KMS-11 (cell line): ENCODE results near the gene KLF7.

Experiments
- H2AFZ ChIP-seq: fragments of 200-600 bp; sonication (generic); 2 replicates; pipeline ENCODE4 v1.6.1; 2016; ENCODE audit warnings: antibody characterized with exemption, mixed run types, low read depth
- H3K27ac ChIP-seq: fragments of 200-600 bp; sonication (generic); 2 replicates; pipeline ENCODE4 v1.6.1; 2016; ENCODE audit warnings: mild to moderate bottlenecking, mixed run types
- H3K27me3 ChIP-seq: fragments of 200-600 bp; sonication (generic); 2 replicates; pipeline ENCODE4 v1.6.1; 2017; ENCODE audit warnings: mild to moderate bottlenecking, low read depth, mixed run types, moderate library complexity; ENCODE audit not compliant: insufficient read depth
- H3K36me3 ChIP-seq: fragments of 200-600 bp; sonication (generic); 2 replicates; pipeline ENCODE4 v1.6.1; 2017; ENCODE audit warnings: mild to moderate bottlenecking, mixed run types; ENCODE audit not compliant: insufficient read depth
- H3K4me1 ChIP-seq: fragments of 200-600 bp; sonication (generic); 2 replicates; pipeline ENCODE4 v1.6.1; 2016; ENCODE audit warnings: mild to moderate bottlenecking, low read depth, mixed run types; ENCODE audit not compliant: poor library complexity, severe bottlenecking
- H3K4me2 ChIP-seq: fragments of 200-600 bp; sonication (generic); 2 replicates; pipeline ENCODE4 v1.7.0; 2016; ENCODE audit warnings: mild to moderate bottlenecking, mixed run types
- H3K4me3 ChIP-seq: fragments of 200-600 bp; sonication (generic); IDR thresholded peaks from 2 replicates; pipeline ENCODE4 v1.6.1; 2017; ENCODE audit warnings: low read depth, low read length, mixed read lengths; ENCODE audit not compliant: insufficient read depth
- H3K79me2 ChIP-seq: fragments of 200-600 bp; sonication (generic); 2 replicates; pipeline ENCODE4 v1.6.1; 2016; ENCODE audit warnings: low read depth, mixed run types; ENCODE audit not compliant: insufficient read depth
- H3K9ac ChIP-seq: fragments of 200-600 bp; sonication (generic); 2 replicates; pipeline ENCODE4 v1.6.1; 2016; ENCODE audit warnings: mild to moderate bottlenecking, mixed run types
- H4K20me1 ChIP-seq: fragments of 200-600 bp; sonication (generic); 2 replicates; pipeline ENCODE4 v1.6.1; 2016; ENCODE audit warnings: mild to moderate bottlenecking, mixed run types; ENCODE audit not compliant: insufficient read depth
- TF ChIP-seq, protein P1 (sequence below): fragments of 200-600 bp; sonication (generic); conservative IDR thresholded peaks from 2 replicates; pipeline ENCODE4 v1.6.1; 2017; ENCODE audit warnings: low read depth, mild to moderate bottlenecking, antibody characterized with exemption, low read length, moderate library complexity, mixed read lengths

KLF7 gene

DNA sequence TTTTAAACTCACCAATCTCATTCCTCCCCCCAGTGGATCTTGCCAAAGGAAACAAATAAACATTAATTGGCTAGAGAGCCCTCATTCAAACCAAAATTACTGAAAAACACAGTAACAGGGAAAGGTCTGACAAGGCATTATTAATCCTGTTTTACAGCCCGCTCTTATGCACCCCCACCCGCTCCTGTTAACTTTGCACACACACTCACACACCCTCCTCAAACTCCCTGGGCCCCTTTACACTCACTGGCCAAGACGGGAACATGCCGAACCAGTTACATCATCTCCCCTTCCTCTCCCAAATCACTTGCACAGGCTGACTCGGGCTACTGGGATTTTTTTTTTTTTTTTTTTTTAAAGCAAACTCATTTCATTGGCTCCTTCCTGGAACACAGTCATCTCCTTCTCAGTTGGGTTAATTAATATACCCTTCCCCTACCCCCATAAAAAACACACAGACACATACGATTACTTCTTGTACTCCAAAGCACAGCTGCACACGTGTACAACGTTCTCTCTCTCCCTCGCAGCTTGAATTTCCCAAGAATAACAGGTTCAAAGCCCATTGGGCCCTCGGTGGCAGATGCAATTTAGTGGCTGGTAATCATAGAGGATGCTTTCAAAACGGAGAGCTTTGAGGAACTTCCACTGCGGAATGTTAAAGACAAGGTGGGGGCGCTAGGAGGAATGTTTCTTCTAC, 31.8 kb downstream of the KLF7 start:
- no peak overlapping the region for H3K4me3 ChIP-seq
- H2AFZ ChIP-seq: peak overlapping the region; percentile 63
- peak overlapping the region; percentile 78 for H3K4me2 ChIP-seq
- TF ChIP-seq, protein P1, sequence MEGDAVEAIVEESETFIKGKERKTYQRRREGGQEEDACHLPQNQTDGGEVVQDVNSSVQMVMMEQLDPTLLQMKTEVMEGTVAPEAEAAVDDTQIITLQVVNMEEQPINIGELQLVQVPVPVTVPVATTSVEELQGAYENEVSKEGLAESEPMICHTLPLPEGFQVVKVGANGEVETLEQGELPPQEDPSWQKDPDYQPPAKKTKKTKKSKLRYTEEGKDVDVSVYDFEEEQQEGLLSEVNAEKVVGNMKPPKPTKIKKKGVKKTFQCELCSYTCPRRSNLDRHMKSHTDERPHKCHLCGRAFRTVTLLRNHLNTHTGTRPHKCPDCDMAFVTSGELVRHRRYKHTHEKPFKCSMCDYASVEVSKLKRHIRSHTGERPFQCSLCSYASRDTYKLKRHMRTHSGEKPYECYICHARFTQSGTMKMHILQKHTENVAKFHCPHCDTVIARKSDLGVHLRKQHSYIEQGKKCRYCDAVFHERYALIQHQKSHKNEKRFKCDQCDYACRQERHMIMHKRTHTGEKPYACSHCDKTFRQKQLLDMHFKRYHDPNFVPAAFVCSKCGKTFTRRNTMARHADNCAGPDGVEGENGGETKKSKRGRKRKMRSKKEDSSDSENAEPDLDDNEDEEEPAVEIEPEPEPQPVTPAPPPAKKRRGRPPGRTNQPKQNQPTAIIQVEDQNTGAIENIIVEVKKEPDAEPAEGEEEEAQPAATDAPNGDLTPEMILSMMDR: no peak
- H3K27me3 ChIP-seq: no peaks in the 10 kb centered on the region
- H3K4me1 ChIP-seq: peaks cover 86% of the 10 kb centered on the region
- no peaks in the 10 kb centered on the region for H4K20me1 ChIP-seq
- no peaks in the 10 kb centered on the region for H3K36me3 ChIP-seq
- H3K79me2 ChIP-seq: peaks cover 39% of the 10 kb centered on the region
- peak overlapping the region; percentile 84 for H3K27ac ChIP-seq
- H3K9ac ChIP-seq: peak overlapping the region; percentile 55; the same call in 1 of the 2 replicates

DNA sequence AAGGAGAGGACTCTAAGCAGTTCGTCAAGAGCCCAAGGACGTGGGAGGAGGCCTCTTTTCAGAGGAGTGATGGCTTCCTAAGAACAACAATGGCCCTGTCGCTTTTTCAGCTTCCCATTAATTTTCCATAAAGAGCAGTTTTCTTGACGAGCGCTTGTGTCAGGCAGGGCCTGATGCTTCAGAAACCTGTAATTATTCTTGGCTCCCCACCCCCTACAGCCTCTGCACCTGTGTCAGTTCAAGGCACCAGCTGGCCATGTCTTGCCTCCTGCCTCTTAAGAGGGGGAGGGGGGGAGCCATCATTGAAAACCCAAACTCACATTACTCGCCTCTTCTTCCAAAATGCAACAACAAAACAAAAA, 32.3 kb downstream of the KLF7 start:
- Histone ChIP-seq H3K4me1 (peaks cover 81% of the 10 kb centered on the region), H3K27ac (peak overlapping the region; percentile 84), H2AFZ (peak overlapping the region; percentile 63), H3K27me3 (no peaks in the 10 kb centered on the region), H3K79me2 (peaks cover 38% of the 10 kb centered on the region), H3K4me3 (no peak overlapping the region), H4K20me1 (no peaks in the 10 kb centered on the region), H3K36me3 (no peaks in the 10 kb centered on the region), H3K4me2 (peak overlapping the region; percentile 78), H3K9ac (peak overlapping the region; percentile 55; the same call in 1 of the 2 replicates)
- TF ChIP-seq, protein P1: no peak

DNA sequence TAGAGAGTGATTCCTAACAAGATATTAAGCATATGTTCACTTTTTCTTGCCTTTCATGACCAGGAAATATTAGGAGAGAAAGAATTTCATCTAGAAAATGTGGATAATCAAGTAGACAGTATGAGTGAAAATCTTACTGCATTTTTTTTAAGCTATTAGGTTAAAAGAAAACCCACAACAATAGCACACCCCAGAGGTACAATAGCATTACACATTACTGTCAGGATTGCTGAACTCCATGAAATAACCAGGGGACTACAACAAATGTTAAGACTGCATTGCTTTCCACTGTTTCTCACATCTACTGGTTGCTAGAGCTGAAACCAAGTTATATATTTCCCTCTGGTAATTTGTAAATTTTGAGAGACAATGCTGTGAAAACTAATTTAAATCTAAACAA, 33.7 kb downstream of the KLF7 start:
- no peaks in the 10 kb centered on the region for H3K27me3 ChIP-seq
- H3K4me3 ChIP-seq: no peak overlapping the region
- peaks cover 38% of the 10 kb centered on the region; the same call in 1 of the 2 replicates for H3K79me2 ChIP-seq
- TF ChIP-seq, protein P1: no peak
- no peak overlapping the region for H3K9ac ChIP-seq
- H2AFZ ChIP-seq: no peak overlapping the region
- no peaks in the 10 kb centered on the region for H3K36me3 ChIP-seq
- no peaks in the 10 kb centered on the region for H4K20me1 ChIP-seq
- peaks cover 67% of the 10 kb centered on the region for H3K4me1 ChIP-seq
- H3K4me2 ChIP-seq: peak overlapping the region; percentile 78
- peak overlapping the region; percentile 84 for H3K27ac ChIP-seq

DNA sequence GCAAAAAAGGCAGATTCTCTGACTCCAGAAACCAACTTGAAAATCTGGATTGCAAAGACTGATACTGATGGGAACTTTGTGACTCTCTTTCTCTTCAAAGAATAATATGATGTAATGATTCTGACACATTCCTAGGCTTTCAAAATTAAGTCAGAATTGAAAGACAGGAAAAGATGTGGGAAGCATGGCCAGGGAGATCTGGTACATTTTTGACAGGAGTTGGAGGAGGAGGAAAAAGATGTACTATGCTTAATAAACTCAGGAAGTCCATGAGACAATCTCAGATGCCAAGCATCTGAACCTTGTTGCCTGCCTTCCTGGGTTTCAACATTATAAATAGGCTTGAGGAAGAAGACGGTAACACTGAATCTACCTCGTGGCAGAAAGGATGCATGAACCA, 34.2 kb downstream of the KLF7 start:
- Histone ChIP-seq H3K27me3 (no peaks in the 10 kb centered on the region), H3K27ac (peak overlapping the region; percentile 84), H3K4me2 (peak overlapping the region; percentile 78), H3K9ac (peak overlapping the region; percentile 3; the same call in 1 of the 2 replicates), H3K4me1 (peaks cover 63% of the 10 kb centered on the region), H2AFZ (no peak overlapping the region), H3K36me3 (no peaks in the 10 kb centered on the region), H4K20me1 (no peaks in the 10 kb centered on the region), H3K79me2 (peaks cover 38% of the 10 kb centered on the region; the same call in 1 of the 2 replicates), H3K4me3 (no peak overlapping the region)
- TF ChIP-seq, protein P1: no peak
